Activated CD8-positive, alpha-beta memory T cell treated with anti-CD3 and anti-CD28 coated beads, Interleukin-2, amount 50 U/mL, for 4 hours (primary cell): Measurements from ENCODE around the gene LDB1.

ENCODE experiments used
- DNase-seq: peaks from one replicate; pipeline ENCODE4 v3.0.0-alpha.2; 2020

LDB1 gene

DNA sequence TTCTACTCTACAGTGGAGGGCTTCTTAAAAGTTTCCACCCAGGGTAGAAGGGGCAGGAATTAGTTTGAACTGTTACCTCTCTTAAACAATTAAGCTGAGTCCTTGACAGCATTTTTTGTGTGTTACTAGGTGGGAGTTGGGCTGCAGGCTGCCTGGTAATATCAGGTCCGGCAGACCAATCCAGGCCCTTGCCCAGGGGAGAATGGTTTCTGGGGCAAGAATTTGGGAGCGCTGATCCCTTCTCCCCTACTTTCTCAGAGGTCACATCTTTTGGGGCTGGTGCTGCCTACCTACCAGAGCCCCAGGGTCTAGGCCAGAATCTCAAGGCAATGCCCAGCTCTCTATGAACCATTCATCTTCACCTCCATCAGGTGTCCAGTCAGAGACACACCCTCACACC, 14.2 kb upstream of the LDB1 start:
- DNase-seq: no peak

DNA sequence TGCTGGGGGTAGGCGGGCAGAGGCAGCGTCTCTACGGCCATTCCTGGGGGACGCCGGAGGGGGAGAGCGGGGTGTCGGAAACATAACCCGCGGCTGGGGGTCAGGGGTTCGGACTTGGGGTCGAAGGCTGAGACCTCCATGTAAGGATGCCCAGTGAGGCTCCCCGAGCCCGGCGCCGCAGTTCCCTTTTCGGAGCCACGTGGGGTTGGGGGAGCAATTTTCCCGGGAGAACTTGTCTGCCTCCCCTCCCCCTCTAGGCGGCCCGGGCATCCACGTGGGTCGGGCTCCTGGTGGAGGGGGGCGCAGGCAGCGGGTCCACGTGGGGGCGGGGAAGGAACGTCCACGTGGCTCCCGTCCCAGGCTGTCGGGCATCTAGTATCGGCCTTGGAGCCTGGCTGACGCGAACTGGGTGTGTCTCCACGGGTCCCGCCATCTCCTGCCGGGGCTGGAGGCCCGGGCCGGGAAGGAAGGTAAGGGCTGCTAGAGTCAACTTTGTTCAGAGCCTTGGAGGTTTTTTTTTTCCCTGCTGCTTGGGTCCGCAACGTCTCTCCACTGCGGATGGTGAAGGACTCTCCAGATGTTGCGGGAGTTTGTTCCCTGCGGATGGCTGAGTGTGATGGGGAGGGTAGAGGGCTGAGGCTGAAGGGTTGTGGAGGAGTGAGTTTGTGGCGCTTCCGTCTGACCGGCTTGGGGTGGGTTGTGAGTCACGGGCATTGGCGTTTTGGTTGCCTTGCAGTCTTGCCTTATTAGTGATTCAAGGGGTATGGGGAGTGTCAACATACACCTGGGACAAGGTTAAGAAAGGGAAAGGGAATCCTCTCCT, 13.4 kb upstream of the LDB1 start:
- peak; percentile 73 for DNase-seq

DNA sequence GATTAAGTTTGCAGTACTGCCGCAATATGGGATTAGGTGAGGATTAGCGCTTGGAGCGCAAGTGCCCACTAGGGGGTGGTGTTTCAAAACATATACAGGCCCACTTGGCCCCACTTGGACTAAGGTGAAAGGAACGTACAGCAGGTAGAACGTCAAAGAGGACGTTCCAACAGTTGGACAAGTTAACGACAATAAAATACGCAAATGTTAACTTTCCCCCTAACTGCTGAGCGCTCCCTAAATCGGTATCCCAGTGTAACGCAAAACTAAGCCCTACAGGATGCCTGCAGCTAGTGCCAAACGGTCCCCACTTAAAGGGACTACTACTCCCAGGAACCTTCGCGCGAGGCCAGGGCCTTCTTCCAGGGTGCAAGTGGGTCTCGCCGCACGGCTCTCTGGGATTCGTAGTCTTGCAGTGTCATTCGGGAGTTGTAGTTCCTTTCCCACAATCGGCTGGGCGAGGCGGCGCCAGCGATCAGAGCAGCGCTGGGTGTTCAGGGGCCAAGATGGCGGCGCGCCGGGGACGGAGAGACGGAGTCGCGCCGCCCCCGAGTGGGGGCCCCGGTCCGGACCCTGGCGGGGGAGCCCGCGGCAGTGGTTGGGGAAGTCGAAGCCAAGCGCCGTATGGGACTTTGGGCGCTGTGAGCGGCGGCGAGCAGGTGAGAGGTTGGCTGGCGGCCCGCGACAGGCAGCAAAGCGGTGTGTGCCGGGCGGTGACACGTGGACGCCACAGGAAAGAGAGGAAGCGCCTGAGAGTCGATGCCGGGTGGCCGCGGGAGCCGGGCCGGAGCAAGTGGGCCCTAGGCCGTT, 12.6 kb upstream of the LDB1 start, which contains the start of gene PPRC1:
TSS of gene PPRC1 (plus strand) at position 478 of the 810 bp plus-strand sequence. CDS start at position 507, 29 bp downstream.
- DNase-seq: peak; percentile 95

DNA sequence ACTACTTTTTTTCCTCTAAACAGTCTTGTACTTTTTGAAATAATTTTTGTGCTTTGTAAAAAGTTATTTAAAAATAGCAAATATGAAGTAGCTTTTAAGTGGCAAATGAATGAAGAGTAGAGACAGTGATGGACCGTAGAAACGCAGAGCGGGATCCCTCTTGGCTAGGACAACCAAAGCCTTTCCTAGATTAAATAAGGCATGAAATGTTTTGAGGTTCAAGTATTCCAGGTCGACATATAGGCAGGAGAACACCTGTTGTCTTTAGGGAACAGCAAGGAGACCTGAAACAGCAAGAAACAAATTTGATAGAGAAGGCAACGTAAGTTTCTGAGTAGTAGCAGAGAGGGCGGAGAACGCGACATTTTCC, 12.0 kb upstream of the LDB1 start:
- DNase-seq: no peak

DNA sequence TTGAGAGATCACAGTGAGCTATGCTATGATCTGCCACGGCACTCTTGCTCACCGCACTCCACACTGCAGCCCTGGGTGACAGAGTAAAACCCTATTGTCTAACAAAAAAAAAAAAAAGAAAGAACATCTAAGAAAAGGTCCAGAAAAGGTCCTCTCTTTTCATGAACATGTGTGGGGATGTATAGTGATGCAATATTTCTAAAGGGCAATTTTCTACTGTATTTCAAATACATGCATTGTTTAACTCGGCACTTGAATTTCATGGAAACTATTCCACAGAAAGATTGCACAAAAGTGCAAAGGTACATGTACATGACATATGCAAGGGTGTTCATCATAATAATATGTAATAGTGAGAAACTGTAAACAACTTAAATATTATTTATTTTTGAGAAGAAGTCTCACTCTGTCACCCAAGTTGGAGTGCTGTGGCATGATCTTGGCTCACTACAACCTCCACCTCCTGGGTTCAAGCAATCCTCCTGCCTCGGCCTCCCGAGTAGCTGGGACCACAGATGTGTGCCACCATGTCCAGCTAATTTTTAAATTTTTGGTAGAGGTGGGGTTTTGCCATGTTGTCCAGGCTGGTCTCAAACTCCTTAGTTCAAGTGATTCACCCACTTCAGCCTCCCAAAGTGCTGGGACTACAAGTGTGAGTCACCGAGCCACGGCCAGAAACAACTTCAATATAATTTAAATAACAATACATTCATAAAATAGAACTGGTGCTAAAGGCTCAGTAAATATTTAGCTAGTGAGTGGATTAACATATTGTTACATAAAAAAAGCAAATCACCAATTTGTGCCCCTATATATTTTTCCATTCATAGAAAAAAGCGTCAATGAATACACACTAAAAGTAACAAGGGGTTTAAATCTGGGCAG, 11.4 kb upstream of the LDB1 start:
- no peak for DNase-seq

- DNase-seq: no peak
These were observed 3.1 kb upstream of the LDB1 start for GRCh38 chr10:102123223-102123622.

DNA sequence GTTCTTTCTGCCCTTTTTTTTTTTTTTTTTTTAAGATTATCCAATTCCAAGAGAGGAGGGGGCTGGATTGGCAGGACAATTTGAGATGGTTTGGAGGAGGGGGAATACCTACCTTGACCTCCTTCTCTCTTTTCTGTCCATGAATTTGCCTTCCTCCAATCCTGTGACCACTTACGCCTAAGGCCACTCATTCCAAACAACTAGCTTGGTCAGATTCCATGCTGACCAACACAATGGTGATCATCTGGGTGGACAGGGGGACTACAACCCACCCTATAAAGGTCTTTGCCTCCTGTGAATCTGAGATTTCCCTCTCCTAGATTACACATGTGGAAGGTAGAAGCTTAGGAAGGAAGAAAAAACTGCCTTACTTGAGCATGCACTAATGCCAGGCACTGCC, 2.3 kb upstream of the LDB1 start:
- DNase-seq: no peak

DNA sequence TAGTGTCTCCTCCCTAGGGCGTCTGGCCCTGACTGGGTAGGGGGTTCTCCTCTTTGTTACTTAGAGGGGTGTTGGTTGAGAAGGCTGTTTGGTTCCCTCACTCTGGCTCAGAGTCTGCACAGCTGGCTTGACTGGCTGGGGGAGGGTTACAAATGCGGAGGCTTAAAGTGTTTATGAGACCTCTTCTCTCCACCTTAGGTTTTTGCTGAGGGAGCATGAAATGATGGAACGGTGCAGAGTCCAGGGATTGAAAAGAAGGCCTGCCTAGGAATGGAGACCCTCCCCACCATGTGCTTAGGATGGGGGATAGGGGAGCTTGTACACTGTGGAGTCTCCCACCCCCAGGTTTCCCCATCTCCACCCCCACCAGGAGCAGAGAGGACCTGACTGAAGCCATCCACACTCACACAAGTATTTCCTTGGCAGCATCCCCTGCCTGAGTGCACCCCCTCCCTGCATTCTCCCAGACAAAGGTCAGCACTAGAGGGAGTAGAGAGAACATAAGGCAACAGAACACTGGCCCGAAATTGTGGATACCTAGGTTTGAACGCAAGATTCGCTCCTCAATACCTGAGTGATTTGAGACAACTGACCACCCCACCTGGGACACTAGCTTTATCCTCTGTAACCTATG, 1.7 kb upstream of the LDB1 start:
- no peak for DNase-seq

DNA sequence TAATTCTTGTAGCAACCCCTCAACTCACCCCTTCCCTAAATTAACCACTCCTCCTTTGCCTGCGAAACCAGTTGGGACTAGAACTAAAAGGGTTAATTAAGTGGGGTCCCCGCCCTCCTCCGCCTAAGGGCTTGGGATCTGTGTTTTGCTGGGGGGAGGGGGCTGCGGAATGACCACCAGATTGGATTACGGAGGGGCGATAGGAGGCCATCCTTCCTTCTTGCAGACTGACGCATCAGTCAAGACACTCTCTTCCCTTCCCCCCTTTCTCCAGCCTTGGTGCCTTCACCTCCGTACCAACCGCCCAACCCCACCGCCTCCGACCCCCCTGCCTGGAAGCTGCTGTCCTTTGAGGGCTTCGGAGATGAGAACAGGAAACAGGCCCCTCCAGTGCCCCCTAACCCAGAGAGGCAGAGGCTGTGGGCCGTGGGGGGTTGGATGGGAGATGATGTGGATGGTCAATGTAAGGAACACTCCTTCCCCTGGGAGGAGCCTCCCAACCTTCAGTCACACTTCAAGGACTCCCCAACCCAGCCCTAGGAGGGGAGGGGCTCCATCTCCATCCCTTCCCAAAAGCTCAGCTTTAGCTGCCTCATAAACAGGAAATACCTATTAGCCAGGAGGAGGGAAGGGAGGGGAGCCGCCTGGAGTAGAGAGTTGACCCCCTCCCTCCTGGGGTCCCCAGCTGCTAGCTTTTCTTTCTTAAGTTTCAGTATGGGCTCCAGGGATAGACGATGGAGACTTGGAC, 997 bp upstream of the LDB1 start:
- no peak for DNase-seq

DNA sequence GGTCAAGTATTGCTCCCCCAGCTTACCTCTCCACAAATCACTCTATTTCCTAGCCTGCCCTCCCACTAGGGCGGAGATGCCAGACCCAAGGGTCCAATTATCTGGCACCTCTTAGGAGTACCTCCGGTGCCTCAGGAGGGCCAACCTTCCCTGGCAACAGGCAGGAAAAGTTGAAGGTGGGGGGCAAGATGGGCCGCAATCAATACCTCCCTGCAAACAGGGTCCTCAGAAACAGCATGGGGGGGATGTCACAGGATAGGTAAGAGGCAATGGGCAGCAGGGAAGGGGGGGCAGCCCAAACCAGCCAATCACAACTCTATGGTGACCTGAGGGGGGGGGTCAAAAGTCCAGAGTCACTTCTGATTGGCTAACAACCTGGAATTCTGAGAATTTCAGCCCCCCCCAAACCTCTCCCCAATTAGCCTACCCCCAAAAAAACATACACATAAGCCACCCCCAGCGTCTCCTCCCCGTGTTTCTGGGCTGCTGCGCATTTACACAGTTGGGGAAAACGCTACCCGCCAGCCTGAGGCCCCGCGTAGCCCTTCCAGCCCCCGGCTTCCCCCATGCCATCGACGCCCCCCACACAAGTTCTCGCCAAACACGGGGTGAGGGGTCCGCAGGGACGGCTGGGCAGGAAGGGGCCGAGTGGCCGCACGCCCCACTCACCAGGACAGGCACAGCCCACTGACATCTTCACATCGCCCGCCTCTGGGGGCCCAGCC, 589 bp downstream of the LDB1 start:
- peak; percentile 47 for DNase-seq

- no peak for DNase-seq
These were observed 1.3 kb downstream of the LDB1 start for GRCh38 chr10:102118867-102119266.

DNA sequence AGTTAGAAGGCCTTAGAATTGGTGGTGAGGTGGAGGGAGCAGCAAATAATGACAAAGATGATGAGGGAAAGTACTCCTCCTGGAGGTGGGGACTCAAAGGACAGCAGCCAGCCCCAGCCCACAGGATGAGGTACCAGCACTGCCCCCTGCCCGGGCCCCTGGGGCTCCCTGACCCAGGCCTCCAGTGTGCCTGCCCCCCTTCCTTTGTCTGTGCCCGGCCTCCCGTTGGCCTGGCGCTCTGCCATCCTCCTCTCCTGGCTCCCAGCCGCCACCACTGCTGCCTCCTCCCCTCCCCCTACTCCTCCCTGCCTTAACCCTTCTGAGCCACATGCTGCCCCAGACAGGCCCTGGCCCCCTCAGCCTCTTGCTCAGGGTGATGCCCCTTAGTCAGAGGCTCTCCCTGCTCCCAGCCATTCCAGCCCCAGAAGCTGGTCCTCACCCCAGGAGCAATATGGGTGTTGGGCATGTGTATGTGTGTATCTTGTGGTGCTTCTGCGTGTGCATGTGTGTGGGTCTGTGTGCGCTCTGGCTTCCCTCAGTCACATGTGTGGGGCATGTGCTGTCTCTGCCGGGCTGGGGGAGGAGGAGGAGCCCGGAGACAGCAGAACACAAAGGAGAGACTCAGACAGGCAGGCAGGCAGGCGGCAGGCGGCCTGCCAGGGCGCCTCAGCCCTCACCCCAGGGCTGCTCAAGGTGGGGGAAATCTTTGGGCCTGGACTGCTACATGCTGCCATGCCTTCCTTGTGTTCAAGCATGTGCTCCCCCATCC, 2.6 kb downstream of the LDB1 start:
- DNase-seq: peak; percentile 59

DNA sequence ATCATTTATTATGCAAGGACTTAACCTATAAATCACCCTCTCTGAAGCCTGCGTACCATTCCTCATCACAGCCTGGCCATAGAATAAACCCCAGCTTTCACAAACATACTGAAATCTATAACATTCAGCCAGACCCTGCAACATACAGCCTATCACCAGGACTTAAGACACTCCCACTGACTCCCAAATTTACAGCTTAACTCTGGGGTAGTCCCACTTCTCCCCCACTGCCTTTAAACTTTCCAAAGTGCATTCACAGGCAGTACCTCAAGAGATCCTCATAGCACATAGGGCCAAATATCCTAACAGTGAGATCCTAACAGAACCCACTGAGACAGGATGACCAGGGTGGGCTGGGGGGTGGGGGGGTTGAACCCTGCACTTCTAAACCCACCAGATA, 3.5 kb downstream of the LDB1 start:
- no peak for DNase-seq

- no peak for DNase-seq
These were observed 4.4 kb downstream of the LDB1 start for GRCh38 chr10:102115775-102116174.

DNA sequence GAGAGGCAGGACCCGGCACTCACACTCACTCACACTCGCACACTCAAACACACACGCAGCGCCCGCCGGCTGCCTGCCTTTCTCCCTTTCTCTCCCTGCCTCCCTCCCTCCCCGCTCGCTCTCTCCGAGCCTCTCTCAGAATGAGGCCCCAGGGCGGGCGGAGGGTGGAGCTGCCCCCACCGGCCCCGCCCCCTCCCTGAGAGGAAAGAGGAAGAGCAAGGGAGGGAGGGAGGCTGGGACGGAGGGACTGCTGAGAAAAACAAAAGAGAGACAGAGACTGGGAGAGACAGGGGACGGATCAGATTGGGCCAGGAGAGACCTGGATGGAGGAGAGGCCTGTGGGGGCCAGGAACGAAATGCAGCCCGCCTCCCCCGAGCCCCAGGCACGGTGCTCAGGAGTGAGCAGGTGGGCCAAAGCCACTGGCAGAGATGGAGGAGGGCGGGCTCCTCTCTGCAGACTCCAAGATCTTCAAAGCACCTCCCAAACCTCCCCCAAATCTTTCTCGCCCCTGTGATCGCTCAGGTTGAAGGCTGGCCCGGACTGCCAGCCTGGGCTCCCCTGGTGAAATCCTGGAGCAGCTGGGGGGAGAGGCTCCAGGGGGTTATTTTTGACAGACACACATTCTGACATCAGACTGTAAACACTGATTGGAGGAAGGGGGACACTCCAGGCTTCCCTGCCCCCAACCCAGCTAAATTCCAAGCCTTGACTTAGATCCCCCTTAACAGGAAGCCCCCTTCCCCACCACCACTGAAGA, 5.1 kb downstream of the LDB1 start:
- DNase-seq: peak; percentile 83

- DNase-seq: no peak
These were observed 6.0 kb downstream of the LDB1 start for GRCh38 chr10:102113956-102114857.

DNA sequence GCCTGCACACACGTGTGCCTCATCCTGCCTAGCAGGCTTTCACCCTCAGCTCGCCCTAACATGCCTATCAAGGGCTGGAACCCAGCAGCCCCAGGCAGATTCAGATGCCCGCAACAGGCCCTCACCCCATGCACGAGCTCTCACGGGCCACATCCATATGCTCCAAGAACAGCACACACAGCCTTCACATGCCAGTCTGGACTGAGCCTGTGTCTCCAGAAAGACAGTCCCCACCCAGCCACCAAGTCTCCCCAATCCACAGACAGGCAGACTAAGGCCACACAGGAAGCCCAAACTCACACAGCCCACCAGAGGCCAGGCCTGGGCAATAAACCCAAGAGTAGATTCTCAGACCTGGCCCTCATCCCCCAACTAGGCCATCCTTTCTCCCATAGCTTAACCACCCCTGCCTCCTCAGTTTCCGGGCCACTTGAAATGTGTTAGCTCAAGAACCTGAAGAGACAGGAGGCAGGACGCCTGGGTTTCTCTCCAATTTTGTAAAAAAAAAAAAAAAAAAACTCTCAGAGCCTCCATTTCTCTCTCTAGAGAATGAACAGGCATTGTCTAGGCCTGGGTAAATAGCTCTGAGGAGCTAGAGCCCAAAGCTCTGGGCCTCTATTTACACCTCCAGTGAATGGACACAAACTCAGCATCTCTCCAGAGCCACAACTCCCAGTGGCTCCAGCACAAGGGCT, 6.8 kb downstream of the LDB1 start:
- no peak for DNase-seq
